Ecto neural progenitor cell (in vitro differentiated cells): ENCODE data around the gene BARX2.

ENCODE experiments used
- DNase-seq: peaks from one replicate; pipeline ENCODE4 v3.0.0-alpha.2; 2018; ENCODE audit warnings: low spot score

Gene BARX2

DNA sequence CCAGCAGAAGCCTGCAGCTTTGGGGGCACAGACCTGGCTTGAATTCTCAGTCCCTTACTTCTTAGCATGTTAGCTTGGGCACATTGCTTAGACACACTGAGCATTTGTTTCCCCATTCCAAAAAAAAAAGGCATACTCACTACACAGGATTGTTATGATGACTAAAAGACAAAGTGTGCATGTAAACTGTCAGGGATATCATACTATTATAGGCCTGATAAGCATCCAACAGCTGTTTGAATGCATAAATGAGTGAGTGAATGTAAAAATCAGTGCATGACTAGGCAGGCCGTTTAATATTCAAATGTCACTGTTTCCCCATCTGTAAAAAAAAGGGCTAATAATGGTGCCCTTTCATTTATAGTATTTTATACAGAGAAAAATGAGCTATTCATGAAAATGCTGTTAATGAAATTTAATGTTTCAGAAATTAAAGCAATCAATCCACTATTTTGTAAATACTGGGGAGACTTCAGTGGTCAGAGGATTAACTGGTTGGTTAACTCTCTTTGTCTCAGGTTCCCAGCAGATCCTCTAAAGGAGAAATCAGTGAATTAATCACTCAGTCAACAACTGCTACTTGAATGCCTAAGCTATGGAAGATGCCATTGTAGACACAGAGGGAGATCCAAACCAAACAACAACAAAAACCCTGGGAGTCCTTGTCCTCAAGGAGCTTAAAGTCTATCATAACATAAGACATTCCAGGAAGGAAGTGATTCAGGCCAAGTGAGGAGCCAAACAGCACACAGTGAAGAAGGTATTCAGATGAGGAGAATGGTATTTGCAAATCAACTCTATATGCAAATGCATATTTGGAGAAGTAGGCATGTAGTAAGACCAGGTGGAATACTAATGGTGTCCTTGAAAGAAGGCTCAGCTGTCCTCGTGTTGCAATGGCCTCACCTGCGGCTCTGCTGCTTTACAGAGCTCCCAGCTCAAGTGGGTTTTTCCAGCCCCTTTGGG, 26.8 kb downstream of the BARX2 start:
- DNase-seq, result no peak

DNA sequence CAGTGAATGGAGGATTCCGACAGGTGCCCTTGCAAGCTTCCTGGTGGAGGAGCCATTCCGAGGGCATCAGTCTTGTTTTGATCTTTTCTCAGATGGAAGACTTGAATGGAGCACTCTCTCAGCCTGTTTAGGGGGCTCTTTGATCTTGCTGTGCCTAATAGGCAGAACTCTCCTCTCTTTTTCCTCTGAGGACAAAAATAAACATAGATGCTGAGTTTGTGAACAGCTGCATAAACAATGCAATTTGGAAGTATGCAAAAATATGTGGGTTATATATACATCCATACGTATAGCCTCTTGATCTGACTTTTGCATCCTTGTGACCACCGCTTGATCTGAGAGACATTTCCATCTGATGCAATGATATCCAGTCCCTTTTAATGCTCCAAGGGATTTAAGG, 29.1 kb downstream of the BARX2 start:
- DNase-seq, result no peak

DNA sequence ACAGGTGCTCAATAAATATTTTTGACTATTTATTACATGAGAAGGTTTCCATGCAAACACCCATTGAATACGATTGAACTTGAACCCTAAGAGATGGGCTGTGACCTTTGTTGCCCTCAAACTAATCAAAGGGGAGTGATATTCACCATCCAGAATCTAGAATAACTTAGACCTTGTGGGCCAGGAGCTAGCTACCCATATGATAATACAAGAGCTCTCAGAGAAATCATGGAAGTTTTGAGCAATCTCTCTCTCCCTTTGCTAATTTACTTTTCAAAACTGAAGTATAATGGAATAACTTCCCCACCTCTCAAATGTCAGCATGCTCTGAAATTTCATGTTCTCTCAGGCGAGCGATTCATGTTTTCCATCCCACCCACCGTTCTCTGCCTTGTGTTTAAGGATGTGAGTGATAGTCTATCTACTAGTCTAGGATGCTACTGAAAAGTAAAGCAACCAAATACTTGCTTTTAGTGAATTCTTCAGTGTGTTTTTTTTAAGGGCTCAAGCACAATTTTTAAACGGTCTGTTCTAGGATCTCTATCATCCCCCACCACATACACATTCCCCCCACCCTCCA, 33.3 kb downstream of the BARX2 start:
- DNase-seq, result no peak

DNA sequence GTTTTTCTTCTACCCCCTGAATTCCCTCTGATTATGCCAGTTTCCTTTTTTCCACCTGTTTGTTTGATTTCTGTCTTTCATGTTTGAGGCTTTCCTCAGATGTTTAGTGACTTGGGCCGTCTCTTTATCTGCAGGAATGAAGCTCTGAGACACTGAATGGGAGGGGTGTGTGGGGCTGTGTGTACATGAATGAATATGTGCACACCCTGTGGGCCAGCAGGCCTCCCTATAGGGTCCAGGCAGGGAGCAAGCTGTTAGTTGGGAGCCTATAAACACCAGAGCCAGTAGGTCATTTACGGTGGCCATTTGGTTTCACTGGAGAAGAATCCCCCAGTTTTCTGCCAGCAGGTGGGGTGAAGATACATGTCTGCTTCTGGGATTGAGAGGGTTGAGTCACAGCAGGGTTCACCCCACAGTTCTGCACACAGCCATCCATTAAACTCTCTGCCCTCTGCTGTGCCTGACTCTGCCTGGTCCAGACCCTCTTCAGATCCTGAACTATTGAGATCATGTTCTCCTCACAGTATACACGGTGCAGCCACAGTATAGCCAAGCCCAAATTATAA, 34.8 kb downstream of the BARX2 start:
- DNase-seq, result no peak

DNA sequence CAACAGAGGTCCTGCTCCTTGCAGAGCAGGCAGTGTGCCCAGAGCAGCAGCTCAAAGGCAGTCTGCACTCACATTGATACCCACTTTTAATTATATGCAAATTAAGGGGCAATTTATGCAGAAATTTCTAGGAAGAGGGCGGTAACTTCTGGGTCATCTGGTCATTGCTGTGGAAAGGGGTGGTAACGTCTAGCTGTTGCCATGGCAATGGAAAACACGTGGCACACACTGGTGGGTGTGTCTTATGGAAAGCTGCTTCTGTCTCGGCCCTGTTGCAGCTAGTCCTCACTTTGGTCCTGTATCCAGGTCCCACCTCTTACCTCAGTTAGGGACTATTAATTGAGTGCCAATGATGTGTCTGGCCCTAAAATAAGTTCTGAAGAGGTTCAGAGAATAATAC, 36.8 kb downstream of the BARX2 start:
- no peak for DNase-seq

DNA sequence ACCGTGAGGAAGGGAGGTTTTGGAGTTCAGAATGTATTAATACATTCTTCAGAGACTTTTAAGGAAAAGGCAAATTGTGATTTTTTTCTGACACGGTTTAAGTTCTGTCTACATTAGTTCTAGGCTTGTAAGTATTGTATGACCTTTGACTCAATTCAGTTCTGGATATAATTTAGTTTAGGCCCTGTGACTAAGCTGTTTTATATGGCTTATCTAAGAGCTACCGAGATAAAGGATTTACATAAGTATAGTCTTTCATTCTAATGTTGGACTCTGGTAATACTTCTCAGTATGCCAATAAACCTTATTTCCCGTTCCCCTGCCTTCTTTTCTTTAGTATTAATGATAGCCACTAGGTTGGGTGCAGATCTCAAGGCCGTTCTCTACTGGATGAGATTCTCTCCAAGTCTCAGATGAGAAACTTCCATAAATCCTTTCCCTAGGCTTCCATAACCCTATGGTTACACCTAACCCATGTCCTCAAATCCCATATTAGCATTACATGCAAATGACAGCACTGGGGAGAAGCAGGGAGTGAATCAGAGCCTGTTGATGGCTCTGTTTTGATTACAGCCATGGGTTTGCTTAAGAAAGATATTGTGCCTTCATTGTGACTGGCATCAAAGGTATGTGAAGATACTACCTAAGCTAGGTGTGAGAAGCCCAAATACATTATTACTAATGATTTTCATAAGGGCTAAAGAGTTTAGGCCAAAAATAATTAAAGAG, 38.7 kb downstream of the BARX2 start:
- DNase-seq, result no peak

DNA sequence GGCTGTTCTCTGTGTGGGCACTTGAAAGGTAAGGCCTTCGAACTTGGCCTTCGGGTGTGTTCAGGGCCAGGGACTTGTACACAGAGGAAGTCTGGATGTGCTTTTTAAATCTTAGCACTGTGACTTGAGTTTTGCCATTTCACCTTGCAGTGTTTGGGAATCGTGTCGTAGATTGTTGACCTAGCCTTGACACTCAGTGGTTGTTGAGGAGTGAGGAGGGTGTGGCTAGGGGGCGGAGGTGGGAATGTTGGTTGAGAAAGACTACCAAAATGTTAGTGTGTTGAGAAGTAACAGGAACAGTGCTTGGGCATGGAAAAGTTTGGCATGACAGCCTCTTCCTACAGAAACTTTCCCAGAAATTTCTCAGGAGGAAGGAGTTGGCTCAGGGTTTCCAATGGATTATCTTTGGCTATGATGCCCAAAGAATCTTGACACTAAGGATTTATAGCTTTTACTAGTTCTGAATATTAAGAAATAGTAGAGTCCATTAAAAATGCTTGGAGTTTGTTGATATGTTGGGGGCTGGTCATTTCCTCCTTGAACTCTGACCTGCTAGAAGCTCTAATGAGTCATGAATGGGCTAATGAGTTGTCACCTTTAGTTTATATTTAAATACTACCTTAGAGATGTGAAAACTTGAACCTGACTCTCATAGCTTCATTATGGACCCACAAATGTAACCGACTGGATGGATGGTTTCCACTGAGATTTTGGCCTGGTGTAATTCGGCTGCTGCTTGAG, 40.6 kb downstream of the BARX2 start:
- DNase-seq, result no peak

DNA sequence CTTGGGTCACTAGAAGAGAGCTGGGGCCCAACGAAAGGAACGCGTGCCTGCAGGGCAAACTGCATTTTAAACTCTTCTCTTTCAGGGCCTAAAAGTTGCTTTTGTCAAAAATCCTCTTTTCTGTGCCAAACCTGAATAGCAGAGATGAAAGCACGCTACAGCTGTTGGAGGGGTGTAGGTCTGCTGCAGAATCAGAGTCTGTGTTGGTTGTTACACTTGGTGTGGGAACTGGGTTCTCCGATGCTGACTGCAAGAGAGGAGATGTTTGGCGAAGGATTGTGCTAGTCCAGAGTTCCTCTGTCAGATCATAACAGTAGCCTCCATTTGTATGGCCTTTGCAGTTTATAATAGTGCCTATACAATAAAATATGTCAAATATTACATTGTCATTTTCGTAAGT, 41.8 kb downstream of the BARX2 start:
- DNase-seq, result no peak

DNA sequence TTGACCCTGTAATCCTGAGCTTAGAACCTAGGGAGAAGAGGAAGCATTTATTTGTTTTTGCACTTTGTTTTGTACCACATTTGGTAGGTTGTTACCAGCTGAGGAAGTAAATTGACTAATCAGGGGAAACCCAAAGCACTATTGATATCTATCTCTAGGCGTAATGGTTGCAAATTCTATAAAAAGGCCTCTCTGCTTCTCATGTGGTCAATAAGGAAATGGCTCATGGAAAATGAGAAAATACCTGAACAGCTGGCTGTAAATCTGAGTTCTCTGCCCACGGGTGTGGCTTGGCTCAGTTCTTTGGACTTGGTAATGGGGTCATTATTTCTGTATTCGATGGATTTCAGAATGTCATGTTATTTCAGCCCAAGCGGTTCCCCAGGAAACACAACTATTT, 42.4 kb downstream of the BARX2 start:
- DNase-seq, result no peak

DNA sequence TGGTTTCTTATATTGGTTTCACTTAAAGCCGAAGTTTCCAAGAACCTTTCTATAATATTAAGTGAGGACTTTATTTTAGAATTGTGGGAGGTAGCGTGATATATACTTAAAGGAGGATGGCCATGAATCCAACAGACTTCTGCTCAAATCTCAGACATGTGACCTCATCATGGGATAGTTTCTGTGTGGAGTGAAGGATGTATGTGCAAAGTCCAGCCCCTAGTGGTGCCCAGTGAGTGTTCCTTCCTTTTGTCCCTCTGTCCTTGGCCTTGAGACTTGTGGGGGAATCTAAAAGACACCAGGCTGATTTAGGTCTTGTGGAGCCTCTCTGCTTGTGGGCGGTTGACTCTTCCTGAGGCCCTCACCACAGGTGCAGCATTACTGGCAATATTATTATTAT, 43.7 kb downstream of the BARX2 start:
- DNase-seq, result no peak

DNA sequence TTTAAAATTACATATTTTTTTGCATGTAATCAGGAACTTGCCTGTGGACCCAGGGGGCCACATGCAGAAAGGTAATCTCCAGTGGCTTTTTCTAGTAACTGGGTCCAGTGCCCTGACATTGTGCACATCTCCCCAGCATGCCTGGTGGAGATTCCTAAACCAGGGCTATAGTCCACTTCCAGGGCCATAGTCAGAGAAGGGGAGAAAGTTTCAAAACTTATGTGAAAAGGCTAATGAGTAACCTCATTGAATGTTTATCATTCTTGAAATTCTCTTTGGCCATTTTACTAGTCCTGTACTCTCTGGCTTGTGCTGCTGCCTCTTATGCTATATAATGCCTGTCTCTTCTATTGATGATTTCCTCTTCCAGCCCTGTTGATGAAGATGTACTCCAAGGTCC, 47.8 kb downstream of the BARX2 start:
- DNase-seq, result no peak

DNA sequence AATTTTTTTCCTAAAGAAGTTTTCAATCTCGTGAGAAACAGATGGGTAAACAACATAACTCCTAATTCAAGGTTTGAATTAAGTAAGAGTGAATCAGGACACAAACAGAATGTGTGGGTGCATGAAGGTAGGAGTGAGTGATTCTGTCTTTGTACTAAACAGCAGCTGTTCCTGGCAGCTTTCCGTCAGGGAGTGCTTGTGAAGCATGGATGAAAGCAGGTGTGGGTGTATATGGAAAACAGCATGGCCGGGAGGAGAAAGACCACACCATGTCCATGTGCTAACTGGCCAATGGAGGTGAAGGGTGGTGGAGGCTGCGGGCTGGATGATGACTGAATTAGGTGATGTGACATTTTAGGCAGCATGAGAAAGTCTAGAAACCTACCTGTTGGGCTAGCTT, 49.6 kb downstream of the BARX2 start:
- DNase-seq, result no peak

DNA sequence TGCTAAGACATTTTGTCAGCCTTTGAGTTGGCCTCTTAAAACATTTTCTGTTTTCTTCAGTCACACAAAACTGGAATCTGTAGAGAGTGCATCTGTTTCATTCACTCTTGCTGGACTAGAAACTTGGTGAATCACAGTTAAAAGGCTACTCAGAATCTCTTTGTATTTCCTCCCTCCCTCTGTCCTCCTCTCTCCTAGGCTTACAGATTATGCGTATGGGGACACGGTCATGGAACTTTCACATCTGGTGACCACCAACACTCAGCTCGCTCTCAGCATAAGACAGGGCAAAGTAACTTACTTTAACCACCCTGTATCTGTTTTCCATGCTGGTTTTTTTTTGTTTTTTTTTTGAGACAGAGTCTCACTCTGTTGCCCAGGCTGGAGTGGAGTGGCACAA, 50.4 kb downstream of the BARX2 start:
- DNase-seq, result no peak

DNA sequence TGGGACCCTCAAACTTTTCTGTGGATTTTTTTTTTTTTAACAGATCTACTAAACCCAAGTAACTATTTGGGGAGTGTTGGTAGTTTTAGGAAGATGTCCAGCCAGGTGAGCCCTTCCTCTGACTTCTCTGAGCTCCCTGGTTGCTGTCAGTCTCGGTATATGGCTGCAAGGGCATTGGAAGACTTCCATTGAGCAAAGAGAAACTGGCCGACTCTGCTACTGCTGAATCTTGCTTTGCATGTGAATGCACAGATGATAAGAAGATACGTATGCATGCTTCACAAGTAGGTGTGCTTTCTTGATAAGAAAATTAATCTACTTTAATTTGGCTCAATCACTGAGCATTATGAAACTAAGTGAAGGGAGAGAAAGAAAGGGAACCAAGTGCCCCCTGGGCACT, 51.1 kb downstream of the BARX2 start:
- no peak for DNase-seq

DNA sequence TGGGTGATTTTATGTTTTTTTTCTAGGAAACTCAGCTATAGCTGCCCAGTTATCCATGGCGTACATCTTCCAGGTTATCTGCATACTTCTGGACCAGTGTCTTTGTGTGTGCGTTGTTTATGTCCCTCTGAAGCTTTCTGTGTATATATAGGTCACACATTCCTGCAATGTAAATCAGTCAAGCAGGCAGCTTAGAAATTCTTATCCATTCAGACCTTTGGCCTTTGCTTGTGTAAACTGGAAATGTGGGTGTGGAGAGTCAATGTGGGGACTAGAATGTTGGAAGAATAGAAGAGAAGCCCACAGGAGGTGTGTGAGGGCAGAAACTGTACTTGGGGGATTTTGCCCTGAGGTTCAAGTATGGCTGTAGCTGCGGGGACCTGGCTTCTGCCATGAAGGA, 51.7 kb downstream of the BARX2 start:
- no peak for DNase-seq

DNA sequence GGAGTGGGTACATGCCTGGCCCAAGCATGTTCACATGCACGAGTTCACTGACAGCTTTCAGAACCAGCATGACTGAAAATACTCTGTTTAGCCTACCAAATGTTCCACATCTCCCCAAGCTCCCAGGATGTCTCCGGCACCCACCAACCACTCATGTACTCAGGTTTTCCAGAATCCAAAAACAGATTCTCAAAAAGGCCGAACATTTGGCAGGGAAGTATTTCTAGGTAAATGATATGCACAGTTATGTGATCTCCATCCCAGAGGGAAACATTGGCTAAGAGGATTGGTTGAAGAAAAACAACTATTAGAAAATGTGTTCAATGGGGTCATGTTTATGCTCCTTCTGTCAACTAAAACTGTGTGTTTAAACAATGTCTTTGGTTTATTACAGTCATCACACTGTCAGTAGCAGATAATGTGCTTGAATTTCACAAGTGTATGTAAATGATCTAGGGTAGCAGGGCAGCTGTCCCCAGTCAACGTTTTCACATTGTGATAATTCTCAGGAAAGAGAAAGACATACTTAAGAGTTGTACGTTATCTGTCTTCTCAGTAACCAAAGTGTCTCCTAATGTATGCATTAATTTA, 52.3 kb downstream of the BARX2 start:
- DNase-seq, result no peak

DNA sequence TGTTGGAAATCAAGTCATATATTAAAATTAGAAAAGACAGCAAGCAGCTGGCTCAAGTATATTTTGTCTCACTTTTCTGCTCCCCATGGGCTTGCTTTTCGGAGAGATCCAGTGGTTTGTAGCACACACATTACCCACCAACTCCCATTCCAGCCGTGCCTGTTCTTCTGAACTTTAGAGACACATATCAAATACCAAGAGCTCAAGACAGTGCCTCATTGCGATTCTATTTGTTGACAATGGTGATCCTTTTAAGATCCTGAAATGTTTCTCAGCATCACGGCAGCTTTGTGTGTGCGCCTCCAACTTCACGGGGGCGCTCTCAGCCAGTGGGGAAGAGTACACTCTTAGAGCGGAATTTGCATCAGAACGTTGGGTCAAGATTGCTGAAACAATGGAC, 52.9 kb downstream of the BARX2 start:
- no peak for DNase-seq

DNA sequence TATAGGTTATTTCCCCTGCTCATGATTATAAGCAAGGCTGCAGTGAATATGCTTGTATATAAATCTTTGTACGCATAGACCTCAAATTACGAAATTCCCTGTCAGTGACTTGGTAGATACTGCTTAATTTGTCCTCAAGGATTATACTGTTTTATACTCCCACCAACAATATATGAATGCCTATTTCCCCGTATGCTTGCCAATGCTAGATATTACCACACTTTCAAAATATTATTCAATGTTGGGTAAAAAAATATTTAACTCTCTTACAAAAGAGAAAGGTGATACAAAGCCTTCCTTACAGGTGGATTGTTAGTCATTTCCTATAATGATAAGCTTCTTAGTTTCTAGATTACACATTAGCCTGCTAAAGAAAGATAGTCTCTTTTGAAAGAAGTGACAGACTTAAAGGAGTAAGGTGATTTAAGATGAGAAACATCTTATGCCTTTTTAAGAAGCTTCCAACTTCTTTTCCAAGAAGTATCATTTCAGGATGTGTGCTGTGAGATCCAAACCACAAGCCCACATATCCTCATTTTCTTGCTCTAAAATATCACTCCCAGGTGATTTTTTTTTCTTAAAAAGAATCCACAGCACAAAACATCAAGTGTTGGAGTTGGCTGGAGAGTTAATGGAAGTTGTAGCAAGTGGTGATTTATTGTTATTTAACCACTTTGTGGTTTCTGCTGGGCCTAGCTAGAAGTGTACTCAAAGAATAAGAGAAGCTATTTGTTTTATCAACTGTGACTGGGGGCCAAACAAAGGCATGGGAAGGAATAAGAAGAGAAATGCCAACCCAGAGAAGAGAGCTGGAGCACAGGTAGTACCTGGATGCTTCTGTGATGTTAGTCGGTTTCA, 59.2 kb downstream of the BARX2 start:
- no peak for DNase-seq

DNA sequence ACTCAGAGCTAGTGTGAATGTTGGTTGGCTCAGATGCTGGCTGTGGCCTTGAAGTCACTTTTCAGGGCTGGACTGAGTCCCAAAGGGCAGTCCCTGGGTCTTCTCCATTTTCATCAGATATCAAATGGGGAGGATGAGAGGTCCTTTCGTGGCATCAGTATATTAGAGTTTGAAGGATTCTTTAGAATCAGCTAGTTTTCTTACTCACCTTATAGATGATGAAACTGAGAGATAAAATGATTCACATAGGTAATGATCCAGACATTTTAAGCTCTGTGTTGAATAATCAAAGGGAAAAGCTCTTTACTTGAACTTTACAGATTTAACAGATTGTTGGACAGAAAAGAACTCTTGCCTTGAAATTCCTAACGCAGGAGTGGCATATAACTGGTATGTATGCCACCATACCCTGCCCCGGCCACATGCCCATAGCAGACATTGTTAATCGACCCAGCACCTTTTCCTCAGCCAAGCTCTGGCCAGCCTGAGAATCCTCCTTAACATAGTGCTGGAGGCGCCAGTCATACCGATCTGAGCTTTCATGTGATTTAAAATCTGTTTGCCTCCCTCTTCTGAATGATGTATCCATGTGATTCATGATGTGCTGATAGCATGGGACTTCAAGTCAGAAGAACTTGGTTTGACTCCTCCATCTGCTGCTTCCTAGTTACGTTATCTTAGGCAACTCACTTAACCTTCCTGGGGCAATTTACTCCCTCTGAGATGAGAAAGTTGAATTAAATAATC, 60.0 kb downstream of the BARX2 start:
- DNase-seq, result no peak

DNA sequence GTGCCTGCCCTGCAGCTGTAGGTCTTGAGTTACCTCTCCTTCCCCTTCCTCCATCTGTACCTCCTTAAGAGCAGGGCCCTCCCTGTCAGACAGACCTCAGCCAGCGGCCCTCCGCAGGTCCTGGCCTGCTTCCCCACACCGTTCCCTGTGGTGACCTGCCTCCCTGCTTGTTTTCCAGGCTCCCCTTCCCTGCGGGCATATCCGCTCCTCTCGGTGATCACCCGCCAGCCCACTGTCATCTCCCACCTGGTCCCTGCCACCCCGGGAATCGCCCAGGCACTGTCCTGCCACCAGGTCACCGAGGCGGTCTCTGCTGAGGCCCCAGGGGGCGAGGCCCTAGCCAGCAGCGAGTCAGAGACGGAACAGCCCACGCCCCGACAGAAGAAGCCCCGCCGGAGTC, 60.9 kb downstream of the BARX2 start:
- DNase-seq, result no peak
